ENCODE results near the gene SLC6A18.

SLC6A18 gene

DNA sequence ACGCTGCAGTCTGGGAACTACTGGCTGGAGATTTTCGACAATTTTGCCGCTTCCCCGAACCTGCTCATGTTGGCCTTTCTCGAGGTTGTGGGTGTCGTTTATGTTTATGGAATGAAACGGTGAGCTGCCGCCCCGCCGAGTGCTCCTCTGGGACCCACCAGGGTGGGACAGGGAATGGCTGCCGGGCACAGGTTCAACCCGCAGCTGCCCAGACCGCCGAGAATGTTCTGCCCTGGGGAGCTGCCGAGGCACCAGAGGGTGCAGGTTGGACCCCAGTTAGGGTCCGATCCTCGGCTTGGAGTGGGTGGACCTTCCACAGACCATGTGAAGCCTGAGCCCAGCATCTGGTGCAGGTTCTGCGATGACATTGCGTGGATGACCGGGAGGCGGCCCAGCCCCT lies 19.1 kb downstream of the SLC6A18 start:
- Histone ChIP-seq H3K27ac (no peak overlapping the region), H3K27me3 (replicated peaks) (peaks cover 9% of the 10 kb centered on the region), H3K36me3 (replicated peaks) (no peaks in the 10 kb centered on the region), H3K4me3 (ENCODE audit: low read depth, low read length) (no peak overlapping the region)
- TF ChIP-seq, protein P1, sequence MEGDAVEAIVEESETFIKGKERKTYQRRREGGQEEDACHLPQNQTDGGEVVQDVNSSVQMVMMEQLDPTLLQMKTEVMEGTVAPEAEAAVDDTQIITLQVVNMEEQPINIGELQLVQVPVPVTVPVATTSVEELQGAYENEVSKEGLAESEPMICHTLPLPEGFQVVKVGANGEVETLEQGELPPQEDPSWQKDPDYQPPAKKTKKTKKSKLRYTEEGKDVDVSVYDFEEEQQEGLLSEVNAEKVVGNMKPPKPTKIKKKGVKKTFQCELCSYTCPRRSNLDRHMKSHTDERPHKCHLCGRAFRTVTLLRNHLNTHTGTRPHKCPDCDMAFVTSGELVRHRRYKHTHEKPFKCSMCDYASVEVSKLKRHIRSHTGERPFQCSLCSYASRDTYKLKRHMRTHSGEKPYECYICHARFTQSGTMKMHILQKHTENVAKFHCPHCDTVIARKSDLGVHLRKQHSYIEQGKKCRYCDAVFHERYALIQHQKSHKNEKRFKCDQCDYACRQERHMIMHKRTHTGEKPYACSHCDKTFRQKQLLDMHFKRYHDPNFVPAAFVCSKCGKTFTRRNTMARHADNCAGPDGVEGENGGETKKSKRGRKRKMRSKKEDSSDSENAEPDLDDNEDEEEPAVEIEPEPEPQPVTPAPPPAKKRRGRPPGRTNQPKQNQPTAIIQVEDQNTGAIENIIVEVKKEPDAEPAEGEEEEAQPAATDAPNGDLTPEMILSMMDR (IDR thresholded peaks at IDR 0.05; ENCODE audit: low read depth, low read length, missing control alignments) = no peak
- in situ Hi-C loops (cut with HindIII; ENCODE audit: low pct_ligation_motif_present, low sequenced_read_pairs) = no loop called here
- DNase-seq = no peak

DNA sequence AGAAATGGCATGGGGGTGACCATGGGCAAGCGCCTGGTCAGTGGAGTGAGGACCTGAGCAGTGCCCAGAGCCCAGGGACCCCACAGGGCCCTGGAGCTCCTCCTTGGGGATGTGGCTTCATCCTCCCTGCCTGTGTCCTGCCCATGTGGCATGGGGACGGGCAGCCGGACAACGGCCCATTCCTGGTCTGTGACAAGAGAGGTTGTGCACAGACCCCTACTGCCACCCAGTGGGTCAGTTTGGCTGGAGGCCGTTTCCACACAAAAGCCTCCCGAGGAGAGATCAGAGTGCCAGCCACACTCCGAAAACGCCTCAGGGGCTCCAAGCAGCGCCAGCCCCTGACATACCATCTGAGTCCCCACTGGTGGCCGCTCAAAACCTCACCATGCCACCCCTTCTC lies 19.8 kb downstream of the SLC6A18 start:
- no peak for DNase-seq
- Histone ChIP-seq H3K36me3 (replicated peaks) (no peaks in the 10 kb centered on the region), H3K27me3 (replicated peaks) (peaks cover 9% of the 10 kb centered on the region), H3K4me3 (ENCODE audit: low read depth, low read length) (no peak overlapping the region), H3K27ac (no peak overlapping the region)
- TF ChIP-seq, protein P1 (IDR thresholded peaks at IDR 0.05; ENCODE audit: low read depth, low read length, missing control alignments) = no peak
- in situ Hi-C loops (cut with HindIII; ENCODE audit: low pct_ligation_motif_present, low sequenced_read_pairs) = no loop called here

DNA sequence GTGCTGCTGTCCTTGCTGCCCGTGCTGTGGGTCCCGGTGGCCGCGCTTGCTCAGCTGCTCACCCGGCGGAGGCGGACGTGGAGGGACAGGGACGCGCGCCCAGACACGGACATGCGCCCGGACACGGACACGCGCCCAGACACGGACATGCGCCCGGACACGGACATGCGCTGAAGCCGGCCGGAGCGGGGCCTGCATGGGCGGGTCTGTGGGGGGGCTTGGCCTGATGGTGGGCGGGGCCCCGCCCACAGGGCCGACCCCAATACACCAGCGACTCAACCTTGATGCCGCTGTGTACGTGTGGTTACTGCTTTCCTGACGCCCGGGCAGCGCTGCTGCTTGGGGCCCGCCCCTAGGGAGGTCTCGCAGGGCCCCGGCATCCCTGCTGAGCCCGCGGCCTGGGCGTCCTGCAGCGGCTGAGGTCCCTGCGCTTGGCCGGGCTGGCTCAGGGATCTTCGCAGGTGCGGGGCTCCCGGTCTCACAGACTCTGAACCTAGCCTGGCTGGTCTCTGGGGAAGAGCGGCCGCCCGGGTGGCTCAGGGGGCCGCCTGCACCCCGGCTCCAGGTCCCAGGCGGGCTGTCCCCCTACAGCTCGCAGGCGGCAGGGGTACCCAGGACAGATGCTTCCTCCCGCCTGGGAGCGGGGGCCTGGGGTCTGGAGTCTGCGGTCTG lies 20.9 kb downstream of the SLC6A18 start:
- Histone ChIP-seq H3K4me3 (ENCODE audit: low read depth, low read length) (no peak overlapping the region), H3K27ac (no peak overlapping the region), H3K36me3 (replicated peaks) (no peaks in the 10 kb centered on the region), H3K27me3 (replicated peaks) (peaks cover 9% of the 10 kb centered on the region)
- DNase-seq = no peak
- TF ChIP-seq, protein P1 (IDR thresholded peaks at IDR 0.05; ENCODE audit: low read depth, low read length, missing control alignments) = no peak
- in situ Hi-C loops (cut with HindIII; ENCODE audit: low pct_ligation_motif_present, low sequenced_read_pairs) = no loop called here

DNA sequence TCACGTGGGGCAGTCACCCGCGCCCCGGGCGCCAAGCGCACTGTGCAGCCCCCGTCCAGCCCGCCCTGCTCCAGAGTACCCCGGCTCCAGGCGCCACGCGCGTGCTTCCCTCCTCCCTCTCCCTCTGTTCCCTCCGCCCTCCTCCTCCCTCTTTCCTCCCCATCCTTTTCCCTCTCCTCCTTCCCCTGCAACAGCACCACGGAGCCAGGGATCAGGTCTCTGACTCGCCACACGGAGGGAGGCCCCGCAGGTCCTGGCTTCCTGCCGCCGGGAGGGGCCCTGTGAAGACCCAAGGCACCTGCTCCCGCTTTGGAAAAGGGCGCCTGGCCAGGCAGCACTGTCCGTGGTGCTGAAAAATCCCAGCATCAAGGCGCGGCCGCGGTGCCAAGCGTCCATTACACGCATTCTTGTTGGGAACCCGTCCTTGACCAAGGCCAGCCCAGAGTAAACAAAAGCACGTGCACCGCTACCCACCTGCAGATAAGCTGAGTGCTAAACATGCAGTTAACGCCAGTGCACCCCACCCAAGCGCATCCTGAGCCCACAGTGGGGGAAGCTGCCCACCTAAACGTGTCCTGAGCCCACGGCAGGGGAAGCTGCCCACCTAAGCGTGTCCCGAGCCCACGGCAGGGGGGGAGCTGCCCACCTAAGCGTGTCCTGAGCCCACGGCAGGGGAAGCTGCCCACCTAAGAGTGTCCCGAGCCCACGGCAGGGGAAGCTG lies 21.7 kb downstream of the SLC6A18 start:
- no peak overlapping the region for H3K27ac ChIP-seq
- peak; percentile 4 for DNase-seq
- H3K36me3 ChIP-seq (replicated peaks) = no peaks in the 10 kb centered on the region
- TF ChIP-seq, protein P1 (IDR thresholded peaks at IDR 0.05; ENCODE audit: low read depth, low read length, missing control alignments) = no peak
- H3K27me3 ChIP-seq (replicated peaks) = peaks cover 9% of the 10 kb centered on the region
- in situ Hi-C loops (cut with HindIII; ENCODE audit: low pct_ligation_motif_present, low sequenced_read_pairs) = no loop called here
- no peak overlapping the region for H3K4me3 ChIP-seq (ENCODE audit: low read depth, low read length)

DNA sequence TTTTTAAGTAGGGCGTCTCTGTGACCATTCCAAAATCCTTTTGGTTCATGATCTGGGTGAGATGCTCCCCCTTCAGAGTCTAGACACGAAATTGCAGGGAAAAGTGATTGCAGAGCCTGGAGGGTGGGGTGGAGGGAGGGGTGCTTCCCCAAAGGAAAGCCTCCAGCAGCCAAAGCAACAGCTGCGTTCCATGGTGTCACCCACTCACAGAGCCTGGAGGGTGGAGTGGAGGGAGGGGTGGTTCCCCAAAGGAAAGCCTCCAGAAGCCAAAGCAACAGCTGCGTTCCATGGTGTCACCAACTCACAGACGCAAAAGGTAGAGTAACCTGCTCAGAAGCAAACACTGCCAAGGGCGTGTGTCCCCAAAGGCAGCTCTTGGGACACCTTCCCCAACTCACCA lies 22.6 kb downstream of the SLC6A18 start:
- H3K27ac ChIP-seq = no peak overlapping the region
- H3K27me3 ChIP-seq (replicated peaks) = peaks cover 9% of the 10 kb centered on the region
- no peak overlapping the region for H3K4me3 ChIP-seq (ENCODE audit: low read depth, low read length)
- no peaks in the 10 kb centered on the region for H3K36me3 ChIP-seq (replicated peaks)
- in situ Hi-C loops (cut with HindIII; ENCODE audit: low pct_ligation_motif_present, low sequenced_read_pairs) = no loop called here
- TF ChIP-seq, protein P1 (IDR thresholded peaks at IDR 0.05; ENCODE audit: low read depth, low read length, missing control alignments) = no peak
- DNase-seq = no peak

All from brain microvascular endothelial cell (primary cell).